ENCODE measurements around the gene EIF3I.

Gene EIF3I

GRCh38 chr1:32273391-32274208, 51.4 kb downstream of the EIF3I start:
- Histone ChIP-seq H3K4me1 (peaks cover 32% of the 10 kb centered on the region), H4K20me1 (no peaks in the 10 kb centered on the region), H3K27me3 (no peaks in the 10 kb centered on the region), H3K4me2 (peak overlapping the region; percentile 70), H3K27ac (peak overlapping the region; percentile 65), H3K36me3 (peaks cover 40% of the 10 kb centered on the region), H3K9me3 (no peaks in the 10 kb centered on the region), H3K4me3 (peak overlapping the region; percentile 12; the same call in 1 of the 2 replicates), H3K9ac (peak overlapping the region; percentile 50)
- TF ChIP-seq Cebpa-rat (IDR thresholded peaks at IDR 0.05) = no peak

- peaks cover 52% of the 10 kb centered on the region for H3K36me3 ChIP-seq
- H3K4me1 ChIP-seq = peaks cover 32% of the 10 kb centered on the region
- no peak overlapping the region for H3K4me3 ChIP-seq
- H3K9me3 ChIP-seq = no peaks in the 10 kb centered on the region
- no peaks in the 10 kb centered on the region for H4K20me1 ChIP-seq
- H3K4me2 ChIP-seq = peak overlapping the region; percentile 70
- H3K27ac ChIP-seq = peak overlapping the region; percentile 65
- H3K9ac ChIP-seq = 0 out of 2 replicates have a peak overlapping the region, but pooled peaks have one; percentile 50
- no peaks in the 10 kb centered on the region for H3K27me3 ChIP-seq
- no peak for TF ChIP-seq Cebpa-rat (IDR thresholded peaks at IDR 0.05)
Observed at GRCh38 chr1:32274646-32275340, 52.6 kb downstream of the EIF3I start.

- H3K9ac ChIP-seq = no peak overlapping the region
- TF ChIP-seq Cebpa-rat (IDR thresholded peaks at IDR 0.05) = no peak
- H4K20me1 ChIP-seq = no peaks in the 10 kb centered on the region
- H3K27ac ChIP-seq = no peak overlapping the region
- H3K27me3 ChIP-seq = no peaks in the 10 kb centered on the region
- H3K4me3 ChIP-seq = no peak overlapping the region
- H3K4me2 ChIP-seq = no peak overlapping the region
- no peaks in the 10 kb centered on the region for H3K9me3 ChIP-seq
- peaks cover 32% of the 10 kb centered on the region for H3K4me1 ChIP-seq
- peaks cover 59% of the 10 kb centered on the region for H3K36me3 ChIP-seq
Observed at GRCh38 chr1:32275424-32275823, 53.2 kb downstream of the EIF3I start.

GRCh38 chr1:32276032-32276782, 54.0 kb downstream of the EIF3I start:
- no peaks in the 10 kb centered on the region for H3K27me3 ChIP-seq
- peaks cover 32% of the 10 kb centered on the region for H3K4me1 ChIP-seq
- no peak overlapping the region for H3K4me2 ChIP-seq
- no peak overlapping the region for H3K9ac ChIP-seq
- no peaks in the 10 kb centered on the region for H4K20me1 ChIP-seq
- TF ChIP-seq Cebpa-rat (IDR thresholded peaks at IDR 0.05) = no peak
- H3K4me3 ChIP-seq = no peak overlapping the region
- peaks cover 66% of the 10 kb centered on the region for H3K36me3 ChIP-seq
- H3K9me3 ChIP-seq = no peaks in the 10 kb centered on the region
- no peak overlapping the region for H3K27ac ChIP-seq

Data from BLaER1 (cell line).